GM19240 (cell line): ENCODE measurements around the gene ROMO1.
"Not testable (repeated sequence)": the region's sequence is repeated elsewhere in the genome, so short reads cannot be mapped to it uniquely, and the experiment has no call there.

Experiments used
- DNase-seq: peaks from one replicate; pipeline ENCODE4 v3.0.0; 2011; ENCODE audit warnings: low spot score; ENCODE audit not compliant: insufficient read length

Gene ROMO1

GRCh38 chr20:35729836-35730582 lies 30.8 kb downstream of the ROMO1 start:
- DNase-seq = no peak

- no peak for DNase-seq
Observed at GRCh38 chr20:35730583-35731468, 31.6 kb downstream of the ROMO1 start.

GRCh38 chr20:35731469-35731788 lies 32.2 kb downstream of the ROMO1 start:
- no peak for DNase-seq

GRCh38 chr20:35731862-35732643 lies 32.8 kb downstream of the ROMO1 start:
- DNase-seq = no peak

- no peak for DNase-seq
Observed at GRCh38 chr20:35732644-35732982, 33.4 kb downstream of the ROMO1 start.

GRCh38 chr20:35734374-35734773 lies 35.2 kb downstream of the ROMO1 start:
- DNase-seq = no peak

- DNase-seq = no peak
Observed at GRCh38 chr20:35734777-35735649, 35.8 kb downstream of the ROMO1 start.

- no peak for DNase-seq
Observed at GRCh38 chr20:35735826-35736470, 36.7 kb downstream of the ROMO1 start.

- no peak for DNase-seq
Observed at GRCh38 chr20:35737865-35738333, 38.7 kb downstream of the ROMO1 start.

GRCh38 chr20:35738410-35739179 lies 39.4 kb downstream of the ROMO1 start:
- DNase-seq = no peak

- DNase-seq = no peak
Observed at GRCh38 chr20:35739294-35740163, 40.3 kb downstream of the ROMO1 start.

GRCh38 chr20:35741892-35742740 lies 42.9 kb downstream of the ROMO1 start, which contains the start of gene RBM39:
TSS of gene RBM39 (minus strand) at chr20:35742260. CDS start at chr20:35740874, 1,386 bp downstream.
- peak; percentile 85 for DNase-seq

- peak; percentile 42 for DNase-seq
Observed at GRCh38 chr20:35742741-35743523, 43.7 kb downstream of the ROMO1 start.

GRCh38 chr20:35743693-35744491 lies 44.7 kb downstream of the ROMO1 start:
- DNase-seq = no peak

GRCh38 chr20:35744492-35744841 lies 45.3 kb downstream of the ROMO1 start:
- DNase-seq = not testable (repeated sequence)
